HG02678 (cell line): ENCODE measurements around the gene ATXN2.
"Not testable (repeated sequence)": the region's sequence is repeated elsewhere in the genome, so short reads cannot be mapped to it uniquely, and the experiment has no call there.

ENCODE experiments used
- ATAC-seq: cut with Tn5 transposase; IDR thresholded peaks from one replicate; pipeline ENCODE4 v1.9.1; 2021; ENCODE audit warnings: mild to moderate bottlenecking, moderate library complexity; ENCODE audit not compliant: unreplicated experiment

ATXN2 gene

DNA sequence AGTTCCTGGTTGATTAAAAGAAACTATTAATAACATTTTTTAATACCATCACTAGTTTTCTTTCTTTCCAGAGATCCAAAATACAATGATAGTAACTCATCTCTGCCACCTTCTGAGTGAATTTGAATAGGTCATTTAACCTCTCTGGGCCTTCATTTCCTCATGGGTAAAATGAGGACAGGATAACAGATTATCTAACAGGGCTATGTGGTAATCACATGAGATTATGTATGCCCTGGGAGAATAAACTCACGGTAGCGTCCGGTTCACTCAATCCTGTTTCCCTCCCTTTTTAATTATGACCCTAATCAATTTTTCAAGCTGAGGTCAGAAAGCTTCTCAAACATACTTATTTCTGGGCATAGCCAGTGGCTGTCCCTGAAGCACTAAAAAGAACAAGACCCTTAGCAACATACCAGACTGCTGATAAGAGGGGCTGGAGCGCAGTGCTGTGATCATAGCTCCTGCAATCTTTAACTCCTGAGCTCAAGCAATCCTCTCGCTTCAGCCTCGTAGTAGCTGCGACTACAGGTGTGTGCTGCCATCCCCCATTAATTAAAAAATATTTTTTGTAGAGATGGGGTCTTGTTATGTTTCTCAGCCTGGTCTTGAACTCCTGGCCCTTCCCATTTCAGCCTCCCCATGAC, 24.2 kb downstream of the ATXN2 start:
- ATAC-seq: no peak

DNA sequence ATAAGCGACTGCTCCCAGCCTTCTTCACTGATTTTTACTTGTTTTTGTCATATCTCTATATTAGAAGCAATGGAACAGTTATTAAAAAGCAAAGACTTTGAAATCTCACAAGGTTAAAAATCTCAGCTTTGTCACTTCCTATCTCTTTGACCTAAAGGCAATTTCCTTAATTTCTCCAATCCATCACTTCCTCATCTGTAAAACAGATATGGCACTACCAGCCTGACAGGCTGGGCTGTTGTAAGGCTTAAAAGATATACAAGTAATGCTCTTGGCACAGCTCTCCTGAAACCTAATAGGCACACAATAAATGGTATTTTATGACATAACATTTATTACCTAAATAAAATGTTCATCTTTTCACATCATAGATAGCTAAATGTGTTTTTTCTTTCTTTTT, 25.6 kb downstream of the ATXN2 start:
- no peak for ATAC-seq

DNA sequence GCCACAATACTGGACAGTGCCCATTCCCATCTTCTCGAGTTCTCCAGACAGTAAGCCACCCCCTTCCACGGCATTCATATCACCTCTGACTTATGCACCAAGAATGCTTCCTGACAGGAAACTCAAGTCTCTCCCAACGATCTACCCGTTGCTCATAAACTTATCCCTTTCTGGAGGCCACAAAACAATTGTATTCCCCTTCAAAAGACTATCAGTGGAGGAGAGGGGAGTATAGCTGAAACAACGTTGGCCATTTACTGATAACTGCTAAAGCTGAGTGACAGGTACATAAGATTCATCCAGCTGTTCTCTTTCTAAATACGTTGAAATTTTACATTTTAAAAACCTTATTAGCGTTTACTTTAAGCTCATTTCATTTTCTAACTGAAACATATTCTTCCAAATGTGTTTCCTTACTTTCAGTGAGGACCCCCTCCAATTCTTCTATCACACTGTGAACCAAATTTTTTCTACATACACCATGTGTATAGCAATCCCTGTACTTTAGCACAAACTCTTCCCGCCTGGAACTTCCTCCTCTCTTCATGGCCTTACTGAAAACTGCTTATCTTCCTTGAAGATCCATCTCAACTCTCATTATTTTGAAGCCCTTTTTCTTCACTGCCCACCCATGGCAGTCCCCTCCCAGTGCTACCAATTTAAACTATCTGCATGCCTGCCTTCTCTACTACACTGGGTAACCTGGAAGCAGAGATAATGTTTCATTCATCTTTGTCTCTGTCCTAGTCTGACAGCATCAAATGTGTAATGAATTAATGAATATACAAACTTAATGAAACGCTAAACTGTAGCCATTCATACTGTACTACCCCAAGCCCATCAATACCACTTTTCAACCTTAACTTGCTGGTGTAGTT, 28.8 kb downstream of the ATXN2 start:
- no peak for ATAC-seq

DNA sequence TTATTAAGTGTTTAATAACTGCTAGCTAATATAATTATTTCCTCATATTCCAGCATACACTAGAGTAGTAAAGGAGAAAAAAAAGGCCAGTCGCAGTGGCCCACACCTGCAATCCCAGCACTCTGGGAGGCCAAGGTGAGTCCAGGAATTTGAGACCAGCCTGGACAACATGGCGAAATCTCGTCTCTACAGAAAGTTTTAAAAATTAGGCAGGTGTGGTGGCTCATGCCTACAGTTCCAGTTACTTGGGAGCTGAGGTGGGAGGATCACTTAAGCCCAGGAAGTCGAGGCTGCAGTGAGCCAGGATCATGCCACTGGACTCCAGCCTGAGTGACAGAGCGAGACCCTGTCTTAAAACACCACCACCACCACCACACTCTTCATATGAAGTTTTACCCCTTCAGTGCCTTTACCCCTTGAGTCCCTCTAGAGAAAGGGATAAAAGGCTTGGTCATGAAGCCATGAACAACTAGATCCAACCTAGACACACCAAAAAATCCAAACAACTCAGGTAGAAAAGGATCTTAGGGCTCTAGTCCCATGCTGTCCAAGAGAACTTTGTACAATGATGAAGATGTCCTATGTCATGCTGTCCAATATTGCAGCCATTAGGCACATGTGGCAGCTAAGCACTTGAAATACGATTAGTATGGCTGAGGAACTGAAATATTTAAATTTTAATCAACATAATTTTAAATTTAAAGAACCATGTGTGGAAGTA, 29.6 kb downstream of the ATXN2 start:
- ATAC-seq: no peak

DNA sequence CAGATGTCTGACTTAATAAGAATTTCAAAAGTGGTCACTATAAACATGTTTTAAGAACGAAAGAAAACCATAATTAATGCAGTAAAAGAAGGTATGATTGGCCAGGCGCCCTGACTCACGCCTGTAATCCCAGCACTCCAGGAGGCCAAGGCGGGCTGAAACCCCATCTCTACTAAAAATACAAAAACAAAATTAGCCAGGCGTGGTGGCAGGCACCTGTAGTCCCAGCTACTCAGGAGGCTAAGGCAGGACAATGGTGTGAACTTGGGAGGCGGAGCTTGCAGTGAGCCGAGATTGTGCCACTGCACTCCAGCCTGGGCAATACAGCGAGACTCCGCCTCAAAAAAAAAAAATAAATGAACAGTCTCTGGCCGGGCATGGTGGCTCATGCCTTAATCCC, 38.3 kb downstream of the ATXN2 start:
- not testable (repeated sequence) for ATAC-seq

DNA sequence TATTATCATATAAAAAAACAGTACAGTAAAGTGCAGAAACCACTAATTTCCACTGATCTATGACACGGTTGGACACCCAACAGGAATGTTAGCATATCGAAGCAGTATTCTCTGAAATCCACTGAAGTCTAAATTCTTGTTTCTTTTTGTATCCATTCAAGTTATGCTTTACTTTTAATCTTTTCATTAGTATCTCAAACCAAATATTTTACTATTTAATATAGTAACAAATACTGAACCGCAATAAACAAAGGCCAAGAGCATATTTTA, 41.1 kb downstream of the ATXN2 start:
- ATAC-seq: no peak

DNA sequence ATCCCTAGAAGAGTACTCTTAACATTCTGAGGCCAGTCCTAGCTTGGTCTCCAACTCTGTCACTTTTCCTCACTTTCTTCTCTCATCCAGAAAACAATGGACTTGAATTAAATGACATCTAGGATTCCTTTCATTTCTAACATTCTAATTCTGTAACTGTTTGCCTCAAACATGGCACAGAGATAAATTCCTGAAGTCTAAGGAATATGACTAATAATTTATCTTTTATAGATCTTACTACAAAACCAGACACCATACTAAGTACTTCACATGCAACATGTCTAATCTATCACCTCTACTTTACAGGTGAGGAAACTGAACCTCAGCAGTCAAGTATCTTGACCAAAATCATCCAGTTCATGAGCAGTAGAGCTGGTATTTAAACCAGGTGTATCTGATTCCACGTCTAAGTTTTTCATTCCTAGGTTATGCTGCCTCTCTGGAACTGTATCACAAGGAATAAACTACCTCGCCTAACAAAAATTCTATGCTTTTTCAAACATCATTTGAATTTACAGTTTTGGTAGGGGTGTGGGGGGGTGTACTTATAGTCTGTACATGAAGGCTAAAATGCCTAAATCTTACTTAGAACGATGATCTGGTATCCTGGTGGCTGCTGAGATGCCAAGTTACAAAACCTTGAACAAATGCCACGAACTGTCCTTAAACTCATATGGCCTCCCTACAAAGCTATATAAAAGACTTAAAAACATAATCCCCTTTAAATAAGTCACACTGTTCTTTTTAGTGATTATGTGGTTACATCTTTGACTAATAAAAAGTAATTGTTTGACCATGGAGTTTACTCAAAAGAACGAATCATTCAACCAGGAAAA, 41.6 kb downstream of the ATXN2 start:
- no peak for ATAC-seq

DNA sequence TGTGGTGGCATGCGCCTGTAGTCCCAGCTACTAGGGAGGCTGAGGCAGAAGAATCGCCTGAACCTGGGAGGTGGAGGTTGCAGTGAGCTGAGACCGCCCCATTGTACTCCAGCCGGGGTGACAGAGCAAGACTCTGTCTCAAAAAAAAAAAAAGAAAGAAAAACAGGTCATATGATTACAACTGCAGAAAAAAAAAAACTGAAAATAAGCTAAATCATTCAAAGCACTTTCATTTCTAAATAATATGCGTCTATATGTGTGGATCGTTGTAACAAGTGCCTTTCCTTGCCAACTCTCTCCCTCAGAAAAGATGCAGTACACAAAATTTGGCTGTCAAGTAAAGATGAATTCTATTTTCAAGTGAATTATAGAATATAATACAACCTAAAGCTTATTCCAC, 42.4 kb downstream of the ATXN2 start:
- no peak for ATAC-seq

DNA sequence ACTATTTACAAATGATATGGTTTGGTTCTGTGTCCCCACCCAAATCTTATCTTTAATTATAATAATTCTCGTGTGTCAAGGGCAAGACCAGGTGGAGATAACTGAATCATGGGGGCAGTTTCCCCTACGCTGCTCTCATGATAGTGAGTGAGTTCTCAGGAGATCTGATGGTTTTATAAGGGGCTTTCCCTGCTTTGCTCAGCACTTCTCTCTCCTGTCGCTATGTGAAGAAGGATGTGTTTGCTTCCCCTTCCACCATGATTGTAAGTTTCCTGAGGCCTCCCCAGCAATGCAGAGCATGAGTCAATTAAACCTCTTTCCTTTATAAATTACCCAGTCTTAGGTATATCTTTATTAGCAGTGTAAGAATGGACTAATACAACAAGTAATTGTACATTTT, 43.8 kb downstream of the ATXN2 start:
- not testable (repeated sequence) for ATAC-seq

DNA sequence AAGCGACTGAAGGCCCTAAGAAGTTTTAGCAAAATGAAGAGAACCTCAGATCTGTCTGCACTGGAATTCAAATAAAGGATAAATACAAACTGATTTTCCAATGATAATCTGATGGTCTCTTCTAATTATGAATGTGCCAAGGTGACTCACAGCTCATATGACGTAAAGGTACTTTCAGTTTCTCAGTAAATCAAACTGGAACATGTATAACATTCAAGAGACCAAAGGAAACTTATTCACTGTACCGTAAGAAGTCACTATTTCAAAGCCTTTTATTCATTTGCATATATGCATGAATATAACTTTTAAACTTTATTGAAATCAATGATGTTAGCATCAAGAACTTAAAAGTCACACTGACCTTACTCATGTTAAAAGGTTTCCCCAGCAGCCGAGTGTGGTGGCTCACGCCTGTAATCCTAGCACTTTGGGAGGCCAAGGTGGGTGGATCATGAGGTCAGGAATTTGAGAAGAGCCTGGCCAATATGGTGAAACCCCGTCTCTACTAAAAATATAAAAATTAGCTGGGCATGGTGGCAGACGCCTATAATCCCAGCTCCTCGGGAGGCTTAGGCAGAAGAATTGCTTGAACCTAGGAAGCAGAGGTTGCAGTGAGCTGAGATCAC, 52.2 kb downstream of the ATXN2 start:
- ATAC-seq: no peak

DNA sequence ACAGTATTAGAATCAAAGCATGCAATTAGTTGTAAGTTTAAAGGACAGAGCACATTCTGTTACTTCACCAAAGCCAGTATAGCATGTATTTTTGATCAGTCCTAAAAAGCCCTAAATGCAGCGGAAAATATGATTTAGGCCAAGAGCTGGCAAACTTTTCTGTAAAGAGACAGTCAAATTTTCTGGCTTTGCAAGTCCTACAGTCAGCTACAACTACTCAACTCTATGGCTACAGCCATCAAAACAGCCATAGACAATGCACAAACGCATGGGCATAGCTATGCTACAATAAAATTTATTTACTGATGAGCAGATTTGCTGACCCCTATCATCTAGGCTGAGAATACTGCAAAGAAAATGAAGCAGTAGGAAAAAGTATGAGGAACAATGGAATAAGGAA, 52.9 kb downstream of the ATXN2 start:
- no peak for ATAC-seq

DNA sequence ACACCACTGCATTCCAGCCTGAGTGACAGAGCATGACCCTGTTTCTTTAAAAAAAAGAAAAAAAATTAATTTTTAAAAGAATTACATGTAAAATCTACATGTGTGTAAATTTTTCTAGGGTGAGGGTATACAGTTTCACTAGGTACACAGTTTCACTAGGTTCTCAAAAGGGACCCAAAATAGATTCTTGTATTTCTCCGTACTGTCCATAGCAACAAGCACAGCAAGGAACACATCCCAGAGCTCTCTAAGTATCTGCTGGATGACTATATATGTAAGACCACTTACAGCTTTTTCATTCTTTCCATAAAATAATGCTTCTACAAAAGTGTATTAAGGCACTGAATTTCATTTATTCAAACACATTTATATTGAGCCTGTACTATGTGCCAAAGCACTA, 55.1 kb downstream of the ATXN2 start:
- ATAC-seq: no peak

DNA sequence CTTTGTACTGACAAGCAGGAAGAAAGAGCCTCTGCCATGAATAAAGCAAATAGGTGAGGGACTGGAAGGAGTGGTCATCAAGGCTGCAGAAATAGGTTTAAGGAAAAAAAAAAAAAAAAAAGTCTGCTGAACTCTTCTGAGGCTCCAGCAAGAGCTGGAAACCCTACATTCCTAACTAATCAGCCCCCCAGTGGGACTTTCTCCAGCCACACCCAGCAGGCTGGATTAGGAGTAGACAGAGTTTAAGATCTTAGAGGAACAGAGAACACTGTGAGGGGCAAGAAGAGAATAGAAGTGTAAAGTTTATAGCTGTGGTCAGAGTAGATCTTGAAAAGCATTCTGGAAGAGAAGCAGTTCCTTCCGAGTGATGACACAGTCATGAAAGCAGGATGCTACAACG, 66.4 kb downstream of the ATXN2 start:
- no peak for ATAC-seq

DNA sequence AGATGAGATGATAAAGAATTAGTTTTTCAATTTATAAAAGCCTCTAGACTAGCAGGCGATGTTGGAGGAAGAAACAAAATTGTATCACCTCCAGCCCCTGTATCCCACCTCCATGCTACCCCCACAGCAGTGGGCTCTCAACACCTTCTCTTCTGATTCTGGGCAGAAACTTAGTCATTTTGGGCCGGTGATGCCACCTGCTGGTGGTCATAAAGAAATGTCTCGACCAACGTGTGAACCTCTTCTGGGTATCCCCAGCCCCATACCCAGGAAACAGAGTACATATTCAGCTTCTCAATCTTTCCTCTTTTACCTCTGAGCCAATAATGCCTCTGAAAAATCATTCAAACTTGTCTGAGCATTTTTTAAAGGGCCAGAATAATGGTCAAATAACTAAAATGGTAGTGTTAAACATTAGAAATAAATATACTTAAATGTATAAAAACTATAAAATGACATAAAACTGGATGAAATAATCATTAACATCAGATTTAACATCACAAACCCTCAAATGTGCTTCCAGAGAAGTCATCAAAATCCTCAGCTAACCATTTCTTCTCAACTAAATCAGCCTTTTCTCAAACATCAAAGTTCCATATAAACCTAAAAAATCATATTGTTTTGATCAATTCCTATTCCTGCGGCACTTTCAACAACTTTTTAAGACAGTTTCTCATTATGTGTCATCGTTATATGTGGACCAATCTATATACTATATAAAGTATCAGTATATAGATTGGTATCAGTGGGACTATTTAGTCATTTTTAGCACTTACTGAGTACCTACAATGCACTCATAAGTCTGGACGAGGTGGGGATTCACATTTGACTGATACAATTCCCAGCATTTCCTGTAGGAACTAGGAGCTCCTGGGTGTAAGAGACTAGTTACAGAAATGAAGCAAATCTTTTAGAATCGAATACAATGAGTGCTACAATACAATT, 69.4 kb downstream of the ATXN2 start:
- no peak for ATAC-seq

DNA sequence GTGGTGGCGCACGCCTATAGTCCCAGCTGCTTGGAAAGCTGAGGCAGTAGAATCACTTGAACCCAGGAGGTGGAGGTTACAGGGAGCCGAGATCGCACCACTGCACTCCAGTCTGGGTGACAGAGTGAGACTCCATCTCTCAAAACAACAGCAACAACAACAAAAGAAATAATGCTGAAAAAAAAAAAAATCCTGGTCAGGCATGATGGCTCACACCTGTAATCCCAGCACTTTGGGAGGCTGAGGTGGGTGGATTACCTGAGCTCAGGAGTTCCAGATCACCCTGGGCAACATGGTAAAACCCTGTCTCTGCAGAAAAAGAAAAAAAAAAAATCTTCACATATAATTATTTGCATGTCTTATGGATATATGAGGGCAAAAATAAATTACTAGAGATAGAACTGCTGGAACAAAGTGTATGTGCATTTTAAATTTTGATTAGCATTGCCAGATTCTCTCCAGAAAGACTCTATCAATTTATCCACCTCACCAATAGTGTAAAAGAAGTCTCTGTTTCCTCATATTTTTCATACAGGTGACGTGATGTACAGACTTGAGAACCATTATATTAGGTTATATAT, 75.4 kb downstream of the ATXN2 start:
- no peak for ATAC-seq

DNA sequence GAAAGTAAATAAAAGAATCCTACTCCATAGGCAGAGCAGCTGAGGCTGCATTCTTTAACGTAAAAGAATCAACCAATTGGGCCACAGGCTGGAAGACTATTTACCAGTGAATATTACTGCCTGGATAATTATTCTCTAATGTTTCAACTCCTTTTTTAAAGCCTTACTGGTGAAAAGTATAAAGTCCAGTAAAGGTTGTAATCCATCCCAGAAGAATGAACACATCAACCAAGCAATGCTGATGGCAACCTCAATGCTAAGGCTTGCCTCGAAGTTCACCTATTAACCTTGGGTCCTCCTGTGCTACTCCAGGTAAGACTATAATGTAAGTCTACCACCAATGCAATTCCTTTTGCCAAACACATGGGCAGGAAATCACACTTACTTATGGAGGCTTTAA, 77.3 kb downstream of the ATXN2 start:
- ATAC-seq: no peak

DNA sequence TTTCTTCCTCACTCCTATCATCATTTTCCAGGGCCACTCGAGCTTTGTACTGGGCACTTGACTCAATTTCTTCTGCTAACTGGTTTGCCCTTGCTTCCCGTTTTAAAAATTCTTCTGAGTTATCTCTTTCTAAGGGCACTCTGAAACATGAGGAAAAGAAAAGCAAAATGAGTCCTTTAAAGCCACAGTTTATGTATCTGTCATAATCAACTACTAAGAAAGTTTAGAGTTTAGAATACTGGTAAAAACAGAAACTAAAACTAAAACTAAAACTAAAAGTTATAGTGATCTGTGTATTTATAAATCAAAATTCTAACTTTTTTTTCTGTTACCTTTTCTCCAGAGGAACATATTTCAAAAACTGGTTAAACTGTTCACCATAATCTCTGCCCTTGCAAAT, 79.2 kb downstream of the ATXN2 start:
- no peak for ATAC-seq

DNA sequence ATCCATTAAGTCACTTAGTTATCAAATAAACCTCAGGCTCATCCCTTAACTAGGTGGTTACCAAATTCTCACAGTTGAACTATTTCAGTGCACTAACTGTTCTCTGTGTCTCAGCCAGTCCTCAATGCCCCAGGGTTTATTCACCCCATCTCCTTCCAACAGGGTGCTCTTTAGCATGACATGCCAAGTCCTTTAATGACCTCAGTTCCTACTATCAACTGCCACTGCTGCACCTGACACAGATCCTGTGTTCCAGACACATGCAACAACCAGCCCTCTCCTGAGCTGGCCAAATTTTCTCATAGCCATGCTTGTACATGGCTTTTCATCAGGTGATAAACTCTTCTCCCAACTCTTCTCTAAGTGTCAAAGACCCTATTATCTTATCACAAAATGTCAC, 80.0 kb downstream of the ATXN2 start:
- no peak for ATAC-seq

DNA sequence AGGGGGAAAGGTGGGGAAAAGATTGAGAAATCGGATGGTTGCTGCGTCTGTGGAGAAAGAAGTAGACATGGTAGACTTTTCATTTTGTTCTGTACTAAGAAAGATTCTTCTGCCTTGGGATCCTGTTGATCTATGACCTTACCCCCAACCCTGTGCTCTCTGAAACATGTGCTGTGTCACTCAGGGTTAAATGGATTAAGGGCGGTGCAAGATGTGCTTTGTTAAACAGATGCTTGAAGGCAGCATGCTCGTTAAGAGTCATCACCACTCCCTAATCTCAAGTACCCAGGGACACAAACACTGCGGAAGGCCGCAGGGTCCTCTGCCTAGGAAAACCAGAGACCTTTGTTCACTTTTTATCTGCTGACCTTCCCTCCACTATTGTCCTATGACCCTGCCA, 91.4 kb downstream of the ATXN2 start:
- not testable (repeated sequence) for ATAC-seq
